DOHH2 (cell line): Measurements from ENCODE around the gene MEGF11.

Experiments used
- CTCF ChIP-seq: fragments of 200-600 bp; sonication (generic); IDR thresholded peaks from one replicate; pipeline ENCODE4 v1.5.1; 2014; ENCODE audit warnings: antibody characterized with exemption, mild to moderate bottlenecking, low read depth, low read length; ENCODE audit not compliant: poor library complexity, severe bottlenecking
- EZH2phosphoT487 ChIP-seq: fragments of 200-600 bp; sonication (generic); IDR thresholded peaks from 2 replicates; pipeline ENCODE4 v1.6.1; 2017; ENCODE audit warnings: borderline replicate concordance, mild to moderate bottlenecking, antibody characterized with exemption, low read length, moderate library complexity, mixed read lengths

GRCh38 chr15:66164788-66165187, 88.8 kb downstream of the MEGF11 start:
- no peak for TF ChIP-seq CTCF
- TF ChIP-seq EZH2phosphoT487, result no peak
